Measurements from ENCODE around the gene SLIT3.

SLIT3 gene

GRCh38 chr5:168844016-168844921 lies 456.7 kb downstream of the SLIT3 start:
- no peak for TF ChIP-seq CTCF (IDR thresholded peaks at IDR 0.05; ENCODE audit: low read depth, low read length, missing control alignments)
- DNase-seq (ENCODE audit: low read depth) = no peak
- H3K4me3 ChIP-seq (ENCODE audit: low read depth, low read length) = no peak overlapping the region

DNA sequence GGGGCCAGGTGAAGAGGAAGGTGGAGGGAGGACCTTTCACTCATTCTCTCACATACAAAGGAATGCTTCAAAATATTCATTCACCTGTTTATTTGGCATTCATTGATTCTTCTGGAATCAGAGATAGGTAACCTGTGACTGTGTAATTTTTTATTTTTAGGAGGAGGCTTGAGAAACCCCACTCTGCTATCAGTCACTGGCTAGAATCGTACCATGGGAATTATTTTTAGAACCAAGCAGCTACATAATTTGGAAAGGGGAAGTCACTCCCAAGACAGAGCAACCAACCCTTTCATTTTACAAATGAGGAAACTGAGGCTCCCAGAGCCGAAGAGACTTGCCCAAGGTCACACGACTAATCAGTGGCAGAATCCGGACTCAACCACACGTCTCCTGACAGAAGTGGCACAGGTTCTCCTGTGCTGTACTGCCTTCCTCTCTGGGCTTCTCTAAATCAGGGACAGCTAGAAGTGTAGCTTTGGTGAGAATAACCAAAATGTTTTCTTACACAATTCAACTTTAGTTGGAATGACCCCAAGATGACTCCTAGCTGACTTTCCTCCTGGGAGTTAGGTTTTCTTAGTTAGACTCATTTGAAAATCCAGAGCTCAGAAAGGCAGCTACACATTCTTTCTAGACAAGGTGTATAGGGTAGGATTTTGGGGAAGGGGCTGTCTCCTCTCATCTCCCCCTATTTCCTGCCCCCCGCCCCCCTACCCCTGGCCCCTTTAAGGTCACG lies 457.5 kb downstream of the SLIT3 start:
- no peak overlapping the region for H3K4me3 ChIP-seq (ENCODE audit: low read depth, low read length)
- TF ChIP-seq CTCF (IDR thresholded peaks at IDR 0.05; ENCODE audit: low read depth, low read length, missing control alignments) = no peak
- no peak for DNase-seq (ENCODE audit: low read depth)

GRCh38 chr5:168842571-168843205 lies 458.3 kb downstream of the SLIT3 start:
- TF ChIP-seq CTCF (IDR thresholded peaks at IDR 0.05; ENCODE audit: low read depth, low read length, missing control alignments) = no peak
- no peak overlapping the region for H3K4me3 ChIP-seq (ENCODE audit: low read depth, low read length)
- DNase-seq (ENCODE audit: low read depth) = no peak

GRCh38 chr5:168837852-168838251 lies 463.1 kb downstream of the SLIT3 start:
- H3K4me3 ChIP-seq (ENCODE audit: low read depth, low read length) = no peak overlapping the region
- DNase-seq (ENCODE audit: low read depth) = no peak
- TF ChIP-seq CTCF (IDR thresholded peaks at IDR 0.05; ENCODE audit: low read depth, low read length, missing control alignments) = no peak

DNA sequence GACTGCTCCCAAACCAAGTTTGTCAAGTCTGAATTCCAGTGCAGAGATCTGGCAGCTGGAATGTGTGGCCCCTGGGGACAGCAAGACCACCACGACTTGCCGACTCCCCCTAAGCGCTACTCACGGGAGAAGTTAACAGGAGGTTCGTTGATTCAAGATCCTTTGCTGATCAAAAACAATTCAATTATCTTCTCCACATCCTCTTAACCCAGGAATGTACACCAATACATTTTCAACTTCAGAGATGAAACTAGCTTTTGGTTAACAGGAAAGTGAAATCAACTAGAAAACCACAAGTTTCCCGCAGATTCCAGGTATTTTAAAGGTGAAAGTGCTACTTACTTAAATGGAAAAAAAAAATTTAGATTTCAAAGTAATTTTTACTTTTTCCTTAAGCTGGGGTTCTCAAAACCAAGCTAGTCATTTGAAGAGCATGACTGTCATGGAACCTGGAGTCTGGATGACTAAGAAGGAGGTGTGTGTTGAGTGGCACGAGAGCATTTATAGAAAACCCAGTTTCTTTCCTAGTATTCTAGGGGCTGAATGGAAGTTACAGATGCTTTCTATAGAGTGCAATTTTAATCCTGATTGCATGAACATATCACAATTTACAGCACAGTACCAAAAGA lies 464.2 kb downstream of the SLIT3 start:
- no peak for DNase-seq (ENCODE audit: low read depth)
- TF ChIP-seq CTCF (IDR thresholded peaks at IDR 0.05; ENCODE audit: low read depth, low read length, missing control alignments) = no peak
- H3K4me3 ChIP-seq (ENCODE audit: low read depth, low read length) = no peak overlapping the region

DNA sequence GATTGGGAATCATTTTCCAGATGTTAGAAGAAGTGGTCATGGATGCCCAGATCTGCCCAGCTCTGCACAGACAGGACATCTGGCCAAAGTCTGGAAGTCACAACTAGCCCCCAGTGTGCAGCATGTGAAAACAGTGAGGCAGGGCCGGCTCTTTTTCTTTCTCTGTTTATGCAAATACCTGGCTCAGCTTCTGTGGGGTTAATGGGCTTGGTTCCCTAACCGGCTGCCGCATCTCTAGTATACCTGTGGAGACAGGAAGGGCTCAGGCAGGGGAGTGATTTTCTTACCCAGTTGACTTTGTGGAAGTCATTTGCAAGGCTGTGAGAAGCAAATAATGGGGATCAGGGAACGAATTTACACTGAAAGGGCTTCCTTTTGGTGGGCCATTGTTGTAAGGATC lies 467.0 kb downstream of the SLIT3 start:
- TF ChIP-seq CTCF (IDR thresholded peaks at IDR 0.05; ENCODE audit: low read depth, low read length, missing control alignments) = no peak
- DNase-seq (ENCODE audit: low read depth) = no peak
- H3K4me3 ChIP-seq (ENCODE audit: low read depth, low read length) = no peak overlapping the region
